Activated CD4-positive, alpha-beta T cell treated with anti-CD3 and anti-CD28 coated beads, Interleukin-2, amount 10 ng/mL, durations not matched to agents 7 days and 5 days (primary cell): ENCODE measurements around the gene WDR54. TPM values are rescaled to one million over a fixed set of nuclear protein-coding genes. Genes with fewer than 3 reads are reported as not detected.
"Not testable (repeated sequence)": the region's sequence is repeated elsewhere in the genome, so short reads cannot be mapped to it uniquely, and the experiment has no call there.

Experiments
- CTCF ChIA-PET: fragments of 350-600 bp; sonication (Branson Sonifier 250); formaldehyde crosslinking; loops from one replicate; lab custom pipeline; 2021; ENCODE audit warnings: antibody characterized with exemption; lab: Charles Lee
- POLR2A ChIA-PET: fragments of 350-600 bp; sonication (Branson Sonifier 250); formaldehyde crosslinking; loops from one replicate; lab custom pipeline; 2021; ENCODE audit warnings: antibody characterized with exemption; lab: Charles Lee
- DNase-seq: peaks from one replicate; pipeline ENCODE4 v3.0.0-alpha.2; 2020
- H3K27ac Mint-ChIP-seq: one replicate; pipeline ENCODE4 v1.8.0; 2021; ENCODE audit warnings: mild to moderate bottlenecking, moderate library complexity, mixed read lengths
- H3K27me3 Mint-ChIP-seq: one replicate; pipeline ENCODE4 v1.8.0; 2021; ENCODE audit warnings: mixed read lengths
- H3K36me3 Mint-ChIP-seq: one replicate; pipeline ENCODE4 v1.8.0; 2021; ENCODE audit warnings: low read depth, mixed read lengths
- H3K4me1 Mint-ChIP-seq: one replicate; pipeline ENCODE4 v1.8.0; 2021; ENCODE audit warnings: mixed read lengths
- H3K4me3 Mint-ChIP-seq: one replicate; pipeline ENCODE4 v1.8.0; 2021; ENCODE audit warnings: mild to moderate bottlenecking, moderate library complexity, mixed read lengths
- H3K9me3 Mint-ChIP-seq: one replicate; pipeline ENCODE4 v1.8.0; 2021; ENCODE audit warnings: mixed read lengths
- total RNA-seq, 2 experiments: library from RNA; stranded (reverse); gene quantifications; one replicate each; pipeline ENCODE4 v1.2.3, GENCODE V29; 2021

WDR54 gene
- total RNA-seq, 2 experiments from 2014 or later: 71.3 to 80.7 TPM

DNA sequence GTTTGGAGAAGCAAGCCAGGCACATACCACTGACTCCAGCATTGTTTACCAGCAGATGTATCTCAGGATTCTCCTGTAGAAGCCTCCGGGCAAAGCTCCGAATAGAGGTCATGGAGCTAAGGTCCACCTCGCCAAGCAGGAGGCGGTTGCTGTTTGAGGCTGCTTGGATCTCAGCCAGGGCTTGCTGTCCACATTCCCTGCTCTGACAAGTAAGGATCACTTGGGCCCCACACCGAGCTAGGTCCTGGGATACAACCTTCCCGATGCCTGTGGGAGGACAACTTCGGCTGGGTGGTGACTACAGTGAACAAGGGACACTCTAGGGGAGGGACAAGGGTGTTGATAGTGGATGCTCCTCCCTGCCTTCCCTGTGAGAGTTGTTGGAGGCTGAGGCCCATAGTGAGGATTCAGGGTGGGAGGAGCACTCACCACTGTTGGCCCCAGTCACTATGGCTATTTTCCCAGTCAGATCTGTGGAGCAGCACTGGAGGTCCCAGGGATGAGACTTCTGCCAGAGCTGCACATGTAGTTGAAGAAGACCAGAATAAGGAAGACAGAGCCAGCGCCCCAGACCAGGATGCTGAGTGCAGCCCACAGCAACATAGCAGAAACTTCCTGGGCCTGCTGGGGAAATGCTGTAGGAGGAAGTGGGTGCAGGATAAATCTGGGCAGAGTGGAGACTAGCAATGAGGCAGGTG, 8.4 kb upstream of the WDR54 start:
- Mint-ChIP-seq H3K27me3 (peaks cover 7% of the 10 kb centered on the region), H3K4me3 (no peak overlapping the region), H3K36me3 (no peaks in the 10 kb centered on the region), H3K27ac (no peak overlapping the region), H3K4me1 (peaks cover 23% of the 10 kb centered on the region), H3K9me3 (no peaks in the 10 kb centered on the region)
- ChIA-PET CTCF (interaction anchor here (1.1 to 1.3 kb wide), 3 partner anchors 9 to 78 kb away, joined by 3 read pairs; no protein-coding TSS in a partner anchor), POLR2A (no interaction called here)
- DNase-seq: no peak

DNA sequence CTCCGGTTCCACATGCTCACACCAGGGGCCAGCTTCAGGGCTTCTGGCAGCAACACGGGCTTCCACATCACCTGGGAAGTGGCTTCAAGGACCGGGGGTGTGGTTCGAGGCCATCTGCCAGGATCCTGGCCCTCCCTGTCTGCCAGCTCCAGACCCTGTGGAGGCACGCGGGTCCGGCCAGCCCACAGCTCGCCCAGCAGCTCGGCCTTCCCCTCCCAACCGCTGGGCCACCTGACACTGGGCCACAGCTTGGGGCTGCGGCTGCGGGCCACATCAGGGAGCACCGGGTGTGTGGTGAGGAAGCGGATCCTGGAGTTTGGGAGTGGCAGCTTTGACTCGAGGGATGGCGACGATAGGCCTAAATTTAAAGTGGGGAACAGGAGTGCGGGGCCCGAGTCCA, 7.1 kb upstream of the WDR54 start:
- POLR2A ChIA-PET: no interaction called here

DNA sequence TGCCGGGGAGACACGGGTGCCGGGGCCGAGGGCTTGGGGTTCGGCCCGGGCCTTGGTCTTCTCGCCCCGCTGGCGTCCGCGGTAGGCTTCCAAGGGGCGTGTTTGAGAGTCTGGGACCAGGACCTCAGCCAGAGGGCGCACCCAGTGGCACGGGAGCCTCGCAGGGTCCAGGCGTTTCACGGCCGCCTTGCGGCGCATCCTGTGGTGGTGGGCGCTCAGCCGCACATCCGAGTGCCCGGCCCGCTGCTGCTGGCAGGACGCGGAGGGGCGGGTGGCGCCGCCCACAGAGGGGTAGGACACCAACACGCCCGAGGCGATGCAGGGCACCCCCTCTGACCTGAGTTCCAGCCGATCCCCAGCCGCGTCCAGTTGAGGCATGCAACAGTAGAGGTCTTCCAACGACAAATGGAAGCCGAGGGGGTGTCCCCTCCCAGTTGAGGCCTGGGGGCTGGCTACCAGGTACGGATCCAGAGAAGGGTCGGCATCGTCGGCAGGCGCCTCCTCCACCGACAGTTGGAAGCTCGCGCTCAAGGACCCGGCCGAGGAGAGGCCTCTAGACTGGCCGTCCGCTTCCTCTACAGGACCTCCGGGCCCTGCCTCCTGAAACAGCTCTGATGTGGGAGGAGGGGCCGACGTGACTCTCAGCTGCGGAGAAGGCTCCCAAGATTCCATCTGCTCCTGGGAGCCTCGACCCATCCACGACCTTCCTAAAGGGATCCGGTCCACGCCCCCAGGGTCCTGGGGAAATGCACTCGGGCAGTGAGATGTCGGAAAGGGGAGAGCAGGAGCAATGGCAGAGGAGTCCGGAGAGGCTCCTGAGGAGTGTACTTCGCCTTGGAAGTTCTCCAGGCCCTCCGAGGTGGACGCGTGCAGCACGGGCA, 6.4 kb upstream of the WDR54 start:
- Mint-ChIP-seq H3K36me3 (no peaks in the 10 kb centered on the region), H3K27me3 (no peaks in the 10 kb centered on the region), H3K4me3 (peak overlapping the region; percentile 69), H3K27ac (peak overlapping the region; percentile 84), H3K4me1 (peaks cover 27% of the 10 kb centered on the region), H3K9me3 (no peaks in the 10 kb centered on the region)
- POLR2A ChIA-PET: no interaction called here
- CTCF ChIA-PET: interaction anchor here (1.4 kb wide), 1 partner anchor 23 kb away, joined by 3 read pairs; no protein-coding TSS in a partner anchor
- peak; percentile 13 for DNase-seq

More for the DNA sequence above, 7.1 kb upstream of the WDR54 start:
- Mint-ChIP-seq H3K27me3 (peaks cover 1% of the 10 kb centered on the region), H3K36me3 (no peaks in the 10 kb centered on the region), H3K4me3 (peak overlapping the region; percentile 48), H3K27ac (no peak overlapping the region), H3K4me1 (peaks cover 23% of the 10 kb centered on the region), H3K9me3 (no peaks in the 10 kb centered on the region)
- no peak for DNase-seq
- CTCF ChIA-PET: interaction anchor here (0.8 kb wide), 1 partner anchor 15 kb away, joined by 3 read pairs; no protein-coding TSS in a partner anchor

DNA sequence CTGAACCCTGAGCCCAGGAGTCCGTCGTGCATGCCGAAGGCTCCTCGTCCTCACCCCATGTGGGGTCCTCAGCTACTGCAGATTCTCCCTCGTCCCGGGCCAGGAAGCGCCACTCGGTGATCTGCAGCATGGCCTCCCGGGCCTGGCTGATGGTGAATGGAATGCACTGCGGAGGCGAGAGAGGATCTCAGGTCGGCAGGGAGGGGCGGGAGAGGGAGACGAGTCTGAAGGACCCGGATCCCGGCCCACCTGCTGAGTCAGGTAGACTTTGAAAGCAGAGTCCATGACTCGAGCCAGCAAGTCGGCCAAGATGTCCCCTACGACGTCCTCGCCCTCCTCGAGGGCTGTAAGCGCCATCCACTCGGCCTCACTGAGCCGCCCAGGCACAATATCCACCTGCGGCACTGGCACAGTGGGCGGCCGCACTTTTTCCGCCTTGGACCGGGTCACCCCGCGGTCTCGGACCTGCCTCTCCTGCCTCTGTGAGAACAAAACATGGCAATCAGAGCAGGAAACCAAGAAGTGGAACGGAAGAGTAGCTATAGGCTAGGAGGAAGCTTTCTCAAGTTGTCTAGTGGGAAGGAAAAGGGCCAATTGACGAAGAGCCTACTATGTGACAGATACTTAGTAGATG, 5.7 kb upstream of the WDR54 start:
- ChIA-PET POLR2A (no interaction called here), CTCF (interaction anchor here (1.4 kb wide), 1 partner anchor 24 kb away, joined by 3 read pairs; no protein-coding TSS in a partner anchor)
- no peaks in the 10 kb centered on the region for H3K9me3 Mint-ChIP-seq
- peaks cover 2% of the 10 kb centered on the region for H3K27me3 Mint-ChIP-seq
- H3K27ac Mint-ChIP-seq: peak overlapping the region; percentile 84
- H3K36me3 Mint-ChIP-seq: no peaks in the 10 kb centered on the region
- no peak for DNase-seq
- peak overlapping the region; percentile 69 for H3K4me3 Mint-ChIP-seq
- peaks cover 33% of the 10 kb centered on the region for H3K4me1 Mint-ChIP-seq

DNA sequence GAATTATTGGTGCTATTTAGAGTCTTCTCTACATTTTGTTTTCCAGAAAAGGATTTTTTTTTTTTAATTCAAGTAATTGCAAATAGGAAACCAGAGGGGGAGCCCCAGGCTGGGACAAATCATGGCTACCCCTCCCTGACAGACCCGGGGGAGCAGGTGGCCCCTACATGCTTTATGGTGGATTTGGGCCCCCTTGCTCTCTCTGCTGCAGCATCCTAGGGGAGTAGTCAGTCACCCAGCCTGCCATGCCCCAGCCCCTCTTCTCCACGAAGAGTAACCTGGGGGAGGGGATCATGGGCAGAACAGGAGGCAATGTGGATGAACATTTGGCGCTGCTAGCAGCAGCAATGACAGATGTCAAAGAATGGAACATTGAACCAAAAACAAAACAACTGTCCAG, 4.8 kb upstream of the WDR54 start:
- CTCF ChIA-PET: interaction anchor here (1.4 kb wide), 1 partner anchor 25 kb away, joined by 3 read pairs; no protein-coding TSS in a partner anchor
- Mint-ChIP-seq H3K36me3 (peaks cover under 1% of the 10 kb centered on the region), H3K9me3 (no peaks in the 10 kb centered on the region), H3K4me1 (peaks cover 38% of the 10 kb centered on the region), H3K4me3 (no peak overlapping the region), H3K27ac (peak overlapping the region; percentile 19), H3K27me3 (peaks cover 2% of the 10 kb centered on the region)
- no peak for DNase-seq
- POLR2A ChIA-PET: no interaction called here

DNA sequence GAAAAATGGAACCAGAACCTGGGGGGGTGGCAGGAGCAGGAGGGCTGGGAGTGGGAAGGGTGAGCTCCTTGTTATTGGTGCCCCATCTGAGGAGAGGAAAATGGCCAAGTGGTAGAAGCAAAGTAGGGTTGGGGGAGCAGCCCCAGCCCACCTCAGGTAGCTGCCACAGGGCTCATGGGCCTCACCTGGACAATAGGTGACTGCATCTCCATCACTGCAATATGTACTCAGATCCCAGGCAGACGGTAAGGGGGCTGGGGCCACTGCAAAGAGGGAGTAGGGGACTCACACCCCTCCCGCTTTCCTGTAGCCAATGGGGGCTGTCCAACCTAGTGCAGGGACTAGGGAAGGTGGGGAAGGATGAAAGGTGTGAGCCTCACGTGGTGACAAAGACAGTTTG, 4.3 kb upstream of the WDR54 start:
- POLR2A ChIA-PET: no interaction called here
- Mint-ChIP-seq H3K27me3 (peaks cover 2% of the 10 kb centered on the region), H3K4me1 (peaks cover 43% of the 10 kb centered on the region), H3K9me3 (no peaks in the 10 kb centered on the region), H3K36me3 (peaks cover 5% of the 10 kb centered on the region), H3K4me3 (no peak overlapping the region), H3K27ac (peak overlapping the region; percentile 19)
- no peak for DNase-seq
- CTCF ChIA-PET: no interaction called here

DNA sequence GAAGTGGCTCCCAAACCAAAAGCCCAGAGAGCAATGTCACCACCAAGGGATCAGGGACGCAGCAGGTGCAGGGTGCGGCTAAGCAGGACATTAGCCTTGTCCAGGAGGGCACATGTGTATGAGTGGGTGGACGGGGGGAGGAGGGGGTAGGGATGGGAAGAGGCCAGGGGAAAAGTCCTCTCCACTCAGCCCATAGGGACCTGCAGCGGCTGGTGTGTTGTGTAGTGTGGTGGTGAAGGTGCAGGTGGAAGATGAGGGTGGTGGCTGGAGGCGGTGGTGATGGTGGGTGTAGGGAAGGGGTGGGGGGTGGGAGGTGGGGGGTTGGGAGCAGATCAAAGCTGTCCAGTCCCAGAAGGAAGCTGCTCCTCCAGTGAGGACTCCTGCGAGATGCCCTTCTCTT, 3.8 kb upstream of the WDR54 start:
- peaks cover 2% of the 10 kb centered on the region for H3K27me3 Mint-ChIP-seq
- peaks cover 6% of the 10 kb centered on the region for H3K36me3 Mint-ChIP-seq
- DNase-seq: no peak
- peaks cover 47% of the 10 kb centered on the region for H3K4me1 Mint-ChIP-seq
- no peaks in the 10 kb centered on the region for H3K9me3 Mint-ChIP-seq
- H3K27ac Mint-ChIP-seq: peak overlapping the region; percentile 19
- ChIA-PET CTCF (no interaction called here), POLR2A (no interaction called here)
- H3K4me3 Mint-ChIP-seq: no peak overlapping the region

DNA sequence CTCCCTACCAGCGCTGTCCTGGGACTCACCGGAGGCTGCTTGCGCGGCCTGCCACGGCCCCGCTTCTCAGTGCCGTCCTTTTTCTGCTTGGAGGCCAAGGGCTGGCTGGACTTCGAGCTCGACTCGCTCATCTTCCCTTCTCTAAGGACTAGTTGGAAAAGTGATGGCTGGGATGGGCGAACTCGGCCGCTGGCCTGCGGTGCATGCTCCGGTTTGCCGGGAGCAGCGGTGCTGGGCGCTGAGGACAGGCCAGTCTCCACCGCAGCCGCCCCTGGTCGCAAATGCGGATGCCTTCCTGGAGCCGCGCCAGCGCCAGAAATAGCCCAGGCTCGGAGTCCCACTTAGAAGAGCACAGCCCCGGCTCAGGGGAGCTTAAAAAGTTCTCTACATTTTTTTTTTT, 3.2 kb upstream of the WDR54 start:
- peaks cover 2% of the 10 kb centered on the region for H3K27me3 Mint-ChIP-seq
- H3K36me3 Mint-ChIP-seq: peaks cover 12% of the 10 kb centered on the region
- CTCF ChIA-PET: interaction anchor here (0.6 kb wide), 2 partner anchors 11 to 219 kb away, joined by 3 read pairs; no protein-coding TSS in a partner anchor
- POLR2A ChIA-PET: no interaction called here
- no peak overlapping the region for H3K4me3 Mint-ChIP-seq
- peaks cover 49% of the 10 kb centered on the region for H3K4me1 Mint-ChIP-seq
- no peak for DNase-seq
- no peak overlapping the region for H3K27ac Mint-ChIP-seq
- no peaks in the 10 kb centered on the region for H3K9me3 Mint-ChIP-seq

DNA sequence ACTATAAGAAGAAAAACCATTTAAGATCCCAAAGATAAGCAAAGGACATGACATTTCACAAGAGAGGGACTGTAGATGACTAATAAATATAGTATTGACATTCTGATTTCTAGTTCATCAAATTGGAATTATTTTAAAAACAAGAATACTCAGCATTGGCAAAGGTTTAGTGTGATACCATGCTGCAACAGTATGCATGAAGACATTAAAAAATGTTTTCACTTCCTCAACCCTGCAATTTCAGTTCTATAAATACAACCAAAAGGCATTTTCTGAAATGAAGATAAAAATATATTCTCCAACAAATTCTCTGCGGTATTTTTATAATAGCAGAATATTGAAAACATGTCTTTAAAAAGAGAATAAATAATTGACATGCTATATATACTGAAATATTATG, 2.2 kb upstream of the WDR54 start:
- CTCF ChIA-PET: interaction anchor here (0.6 to 2.3 kb wide), 4 partner anchors 28 to 688 kb away, joined by 3 to 7 read pairs (median 4); no protein-coding TSS in a partner anchor
- peaks cover 47% of the 10 kb centered on the region for H3K4me1 Mint-ChIP-seq

DNA sequence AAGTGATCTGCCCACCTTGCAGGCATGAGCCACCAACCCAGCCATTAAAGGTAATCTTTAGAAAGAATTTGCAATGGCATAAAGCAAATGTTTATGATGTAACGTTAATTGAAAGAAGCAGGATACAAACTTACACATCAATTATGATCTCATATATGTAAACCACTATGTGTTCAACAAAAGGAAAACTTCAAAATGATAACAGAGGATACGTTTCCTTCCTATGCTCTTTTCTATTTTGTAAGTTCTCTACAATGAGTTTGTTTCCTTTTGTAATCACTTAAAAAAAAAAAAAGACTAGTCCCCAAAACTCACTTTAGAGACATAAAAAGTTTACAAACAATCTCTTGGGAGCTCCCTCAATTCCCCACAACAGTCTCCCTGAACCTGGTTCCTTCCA, 1.5 kb upstream of the WDR54 start:
- H3K27ac Mint-ChIP-seq: peak overlapping the region; percentile 65
- ChIA-PET POLR2A (no interaction called here), CTCF (interaction anchor here (0.6 to 2.3 kb wide), 2 partner anchors 29 to 394 kb away, joined by 4 to 7 read pairs; no protein-coding TSS in a partner anchor)
- peaks cover 47% of the 10 kb centered on the region for H3K4me1 Mint-ChIP-seq
- DNase-seq: no peak
- H3K36me3 Mint-ChIP-seq: peaks cover 18% of the 10 kb centered on the region
- H3K9me3 Mint-ChIP-seq: no peaks in the 10 kb centered on the region
- peaks cover 2% of the 10 kb centered on the region for H3K27me3 Mint-ChIP-seq
- H3K4me3 Mint-ChIP-seq: peak overlapping the region; percentile 97

More for the DNA sequence above, 2.2 kb upstream of the WDR54 start:
- no peak overlapping the region for H3K4me3 Mint-ChIP-seq
- no peak for DNase-seq
- H3K9me3 Mint-ChIP-seq: no peaks in the 10 kb centered on the region
- POLR2A ChIA-PET: no interaction called here
- peaks cover 13% of the 10 kb centered on the region for H3K36me3 Mint-ChIP-seq
- peaks cover 2% of the 10 kb centered on the region for H3K27me3 Mint-ChIP-seq
- H3K27ac Mint-ChIP-seq: no peak overlapping the region

DNA sequence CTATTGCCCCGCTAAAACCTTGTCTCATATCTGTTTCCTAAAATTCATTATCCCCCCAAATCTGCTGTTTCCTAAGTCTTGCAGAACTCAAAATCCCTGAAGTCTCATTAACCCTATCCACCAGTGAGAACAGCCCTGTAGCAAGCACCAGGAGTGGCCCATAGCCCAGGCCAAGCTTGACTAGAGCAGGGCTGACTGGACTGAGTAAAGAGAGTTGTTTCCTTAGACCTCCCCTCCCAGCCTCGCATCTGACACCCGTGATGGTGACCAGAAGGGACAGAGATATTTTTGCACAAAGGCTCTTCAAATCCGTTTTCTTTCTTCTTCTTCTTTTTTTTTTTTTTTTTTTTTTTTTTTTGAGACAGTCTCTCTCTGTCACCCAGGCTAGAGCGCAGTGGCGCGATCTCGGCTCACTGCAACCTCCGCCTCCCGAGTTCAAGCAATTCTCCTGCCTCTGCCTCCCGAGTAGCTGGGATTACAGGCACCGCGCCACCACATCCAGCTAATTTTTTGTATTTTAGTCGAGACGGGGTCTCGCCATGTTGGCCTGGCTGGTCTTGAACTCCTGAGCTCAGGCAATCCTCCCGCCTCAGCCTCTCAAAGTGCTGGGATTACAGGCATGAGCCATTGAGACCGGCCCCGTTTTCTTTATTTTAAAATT, 957 bp upstream of the WDR54 start:
- DNase-seq, H3K9me3 Mint-ChIP-seq, H3K27me3 Mint-ChIP-seq: not testable (repeated sequence)
- Mint-ChIP-seq H3K36me3 (peaks cover 22% of the 10 kb centered on the region), H3K27ac (peak overlapping the region; percentile 97), H3K4me3 (peak overlapping the region; percentile 97), H3K4me1 (peaks cover 45% of the 10 kb centered on the region)
- ChIA-PET POLR2A (interaction anchor here (1.0 to 1.2 kb wide), 2 partner anchors 34 to 37 kb away, joined by 3 to 6 read pairs; partner anchors contain the start of genes INO80B and WBP1), CTCF (interaction anchor here (0.6 to 2.3 kb wide), 5 partner anchors 14 to 1158 kb away, joined by 3 to 7 read pairs (median 4); no protein-coding TSS in a partner anchor)
